Activated naive CD8-positive, alpha-beta T cell treated with anti-CD3 and anti-CD28 coated beads, Interleukin-2, amount 10 ng/mL, durations not matched to agents 7 days and 5 days (primary cell): Measurements from ENCODE around the gene LRTM2. TPM values are rescaled to one million over a fixed set of nuclear protein-coding genes. Genes with fewer than 3 reads are reported as not detected.

Experiments used
- ATAC-seq: fragments of 150-1000 bp; cut with Tn5 transposase; one replicate; pipeline ENCODE4 v1.10.0; 2021; ENCODE audit warnings: low read depth, moderate library complexity
- POLR2A ChIA-PET: fragments of 350-600 bp; sonication (Branson Sonifier 250); formaldehyde crosslinking; loops from one replicate; lab custom pipeline; 2021; ENCODE audit warnings: antibody characterized with exemption; lab: Charles Lee
- DNase-seq: peaks from one replicate; pipeline ENCODE4 v3.0.0; 2021
- H3K27ac Mint-ChIP-seq: one replicate; pipeline ENCODE4 v1.8.0; 2022; ENCODE audit warnings: mild to moderate bottlenecking, mixed read lengths
- H3K27me3 Mint-ChIP-seq: one replicate; pipeline ENCODE4 v1.8.0; 2022; ENCODE audit warnings: mild to moderate bottlenecking, moderate library complexity, mixed read lengths
- H3K36me3 Mint-ChIP-seq: one replicate; pipeline ENCODE4 v1.8.0; 2021; ENCODE audit warnings: mild to moderate bottlenecking, mixed read lengths
- H3K4me1 Mint-ChIP-seq: one replicate; pipeline ENCODE4 v1.8.0; 2021; ENCODE audit warnings: mixed read lengths
- H3K4me3 Mint-ChIP-seq: one replicate; pipeline ENCODE4 v1.8.0; 2022; ENCODE audit warnings: mild to moderate bottlenecking, moderate library complexity, mixed read lengths
- H3K9me3 Mint-ChIP-seq: one replicate; pipeline ENCODE4 v1.8.0; 2021; ENCODE audit warnings: mixed read lengths
- total RNA-seq, 2 experiments: library from RNA; stranded (reverse); gene quantifications; one replicate each; pipeline ENCODE4 v1.2.3, GENCODE V29; 2021

The LRTM2 gene
- total RNA-seq, 2 experiments from 2014 or later, result not detected

DNA sequence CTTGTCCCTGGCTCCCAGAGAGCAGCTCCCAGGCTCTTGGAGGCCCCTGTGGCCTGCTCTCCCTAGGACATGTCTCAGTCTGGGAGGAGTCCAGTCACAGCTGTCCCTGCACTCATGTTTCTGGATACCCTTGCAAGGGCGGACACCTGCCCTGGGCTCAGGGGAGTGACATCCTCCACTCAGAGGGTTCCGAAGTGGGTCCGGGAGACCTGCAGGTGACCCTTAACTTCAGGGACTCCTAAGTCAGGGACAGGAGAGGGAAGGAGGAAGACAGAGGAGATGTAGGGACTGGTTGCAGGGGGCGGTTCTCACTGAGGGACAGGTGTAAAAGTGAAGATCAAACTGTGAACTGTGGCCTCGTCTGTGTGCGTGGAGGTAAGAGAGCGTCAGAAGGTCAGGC lies 60.5 kb downstream of the LRTM2 start:
- no peak for DNase-seq

GRCh38 chr12:1881301-1881700 lies 60.9 kb downstream of the LRTM2 start:
- Mint-ChIP-seq H3K9me3 (no peaks in the 10 kb centered on the region), H3K4me3 (no peak overlapping the region), H3K27ac (no peak overlapping the region), H3K36me3 (no peaks in the 10 kb centered on the region), H3K27me3 (no peaks in the 10 kb centered on the region), H3K4me1 (no peaks in the 10 kb centered on the region)
- POLR2A ChIA-PET, result no interaction called here
- no peak for DNase-seq
- ATAC-seq, result no peak

More for the DNA sequence above, 60.5 kb downstream of the LRTM2 start:
- H3K4me1 Mint-ChIP-seq, result no peaks in the 10 kb centered on the region
- no peaks in the 10 kb centered on the region for H3K36me3 Mint-ChIP-seq
- no peak overlapping the region for H3K4me3 Mint-ChIP-seq
- ATAC-seq, result no peak
- no peaks in the 10 kb centered on the region for H3K9me3 Mint-ChIP-seq
- H3K27ac Mint-ChIP-seq, result no peak overlapping the region
- no peaks in the 10 kb centered on the region for H3K27me3 Mint-ChIP-seq
- POLR2A ChIA-PET, result no interaction called here

DNA sequence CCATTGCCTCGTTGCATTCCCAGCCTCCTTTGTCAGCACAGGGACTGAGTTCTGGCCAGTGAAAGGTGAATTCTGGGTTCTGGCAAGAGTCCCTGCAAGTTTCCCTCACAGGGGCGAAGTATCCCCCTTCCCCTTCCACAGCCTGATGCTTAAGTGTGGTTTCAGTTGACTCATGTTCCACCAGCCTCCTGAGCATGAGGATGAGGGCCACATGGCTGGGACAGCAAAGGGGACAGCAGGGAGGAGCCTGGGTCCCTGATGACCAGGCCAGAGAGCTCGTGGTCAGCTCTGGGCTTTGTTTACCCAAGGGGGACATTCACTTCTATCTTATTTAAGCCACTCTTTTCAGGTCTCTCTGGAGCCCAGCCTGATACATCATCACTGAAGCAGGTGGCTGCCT lies 61.6 kb downstream of the LRTM2 start:
- no peak overlapping the region for H3K27ac Mint-ChIP-seq
- H3K4me1 Mint-ChIP-seq, result no peaks in the 10 kb centered on the region
- no peaks in the 10 kb centered on the region for H3K36me3 Mint-ChIP-seq
- no peaks in the 10 kb centered on the region for H3K9me3 Mint-ChIP-seq
- DNase-seq (no peak), ATAC-seq (no peak)
- POLR2A ChIA-PET, result no interaction called here
- H3K27me3 Mint-ChIP-seq, result no peaks in the 10 kb centered on the region
- no peak overlapping the region for H3K4me3 Mint-ChIP-seq

- POLR2A ChIA-PET, result no interaction called here
- Mint-ChIP-seq H3K36me3 (no peaks in the 10 kb centered on the region), H3K4me1 (no peaks in the 10 kb centered on the region), H3K9me3 (no peaks in the 10 kb centered on the region), H3K27ac (no peak overlapping the region), H3K4me3 (no peak overlapping the region), H3K27me3 (no peaks in the 10 kb centered on the region)
- ATAC-seq (no peak), DNase-seq (no peak)
Measured at GRCh38 chr12:1882405-1882804, 62.0 kb downstream of the LRTM2 start.

GRCh38 chr12:1882850-1883470 lies 62.6 kb downstream of the LRTM2 start:
- no peak overlapping the region for H3K4me3 Mint-ChIP-seq
- no peaks in the 10 kb centered on the region for H3K36me3 Mint-ChIP-seq
- ATAC-seq (no peak), DNase-seq (no peak)
- POLR2A ChIA-PET, result no interaction called here
- no peaks in the 10 kb centered on the region for H3K27me3 Mint-ChIP-seq
- H3K9me3 Mint-ChIP-seq, result no peaks in the 10 kb centered on the region
- no peaks in the 10 kb centered on the region for H3K4me1 Mint-ChIP-seq
- H3K27ac Mint-ChIP-seq, result no peak overlapping the region

GRCh38 chr12:1883513-1883912 lies 63.1 kb downstream of the LRTM2 start:
- H3K36me3 Mint-ChIP-seq, result no peaks in the 10 kb centered on the region
- peaks cover under 1% of the 10 kb centered on the region for H3K27me3 Mint-ChIP-seq
- H3K9me3 Mint-ChIP-seq, result no peaks in the 10 kb centered on the region
- POLR2A ChIA-PET, result no interaction called here
- DNase-seq (no peak), ATAC-seq (no peak)
- no peak overlapping the region for H3K4me3 Mint-ChIP-seq
- H3K27ac Mint-ChIP-seq, result no peak overlapping the region
- H3K4me1 Mint-ChIP-seq, result no peaks in the 10 kb centered on the region

DNA sequence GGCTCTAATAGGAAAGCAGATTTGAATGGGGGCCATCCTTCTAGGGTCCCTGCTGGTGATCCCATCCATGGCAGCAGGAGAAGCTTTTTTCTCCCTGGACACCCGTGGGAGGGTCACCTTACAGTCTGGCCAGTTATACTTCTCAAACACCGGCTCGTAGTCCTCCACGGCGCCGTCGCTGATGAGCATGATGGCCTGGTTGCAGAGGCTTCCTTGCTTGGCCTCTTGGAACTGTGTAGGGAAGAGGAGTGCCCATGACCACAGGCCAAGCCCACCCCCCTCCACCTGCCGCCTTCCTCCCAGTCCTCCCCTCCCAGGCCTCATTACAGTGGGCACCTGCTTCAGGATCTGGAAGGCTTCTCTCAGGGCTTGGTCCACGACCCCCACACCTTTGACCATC lies 64.3 kb downstream of the LRTM2 start:
- Mint-ChIP-seq H3K4me3 (no peak overlapping the region), H3K4me1 (no peaks in the 10 kb centered on the region), H3K9me3 (peaks cover 1% of the 10 kb centered on the region), H3K27ac (no peak overlapping the region), H3K27me3 (peaks cover 2% of the 10 kb centered on the region), H3K36me3 (no peaks in the 10 kb centered on the region)
- ATAC-seq, result no peak
- POLR2A ChIA-PET, result no interaction called here
- no peak for DNase-seq

GRCh38 chr12:1885082-1885596 lies 64.8 kb downstream of the LRTM2 start:
- ATAC-seq, result no peak
- POLR2A ChIA-PET, result no interaction called here
- no peaks in the 10 kb centered on the region for H3K4me1 Mint-ChIP-seq
- peaks cover 1% of the 10 kb centered on the region for H3K9me3 Mint-ChIP-seq
- H3K36me3 Mint-ChIP-seq, result no peaks in the 10 kb centered on the region
- no peak overlapping the region for H3K27ac Mint-ChIP-seq
- DNase-seq, result no peak
- H3K27me3 Mint-ChIP-seq, result peaks cover 2% of the 10 kb centered on the region
- H3K4me3 Mint-ChIP-seq, result no peak overlapping the region

DNA sequence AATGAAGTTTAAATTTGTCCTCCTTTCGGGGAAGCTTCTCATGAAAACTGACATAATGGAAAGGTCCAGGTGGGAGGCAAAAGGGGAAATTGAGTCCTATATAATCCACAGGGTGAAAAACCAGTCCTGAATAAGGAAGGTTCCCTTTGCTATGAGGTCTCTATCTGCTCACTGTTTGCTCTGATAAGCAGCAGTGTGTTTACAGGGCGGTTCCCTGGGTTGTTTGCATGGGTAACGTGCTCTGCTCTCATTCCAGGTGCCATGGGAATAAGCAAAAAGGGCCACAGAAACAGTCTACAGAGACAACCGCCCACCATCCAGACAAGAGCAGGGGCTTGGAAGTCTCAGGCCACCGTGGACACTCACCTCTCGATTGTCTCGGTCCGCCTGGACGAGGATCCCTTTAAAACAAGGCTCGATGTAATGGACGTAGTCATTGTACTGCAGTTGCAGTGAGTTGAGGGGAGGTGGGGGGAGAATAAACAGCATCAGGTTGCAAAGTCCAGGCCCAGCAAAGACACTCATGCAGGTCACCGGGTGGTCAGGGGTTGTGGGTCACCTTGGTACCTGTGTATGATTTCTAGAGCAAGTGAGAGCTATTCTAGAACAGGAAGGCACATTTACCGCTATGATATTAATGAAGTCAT lies 65.4 kb downstream of the LRTM2 start:
- peaks cover 1% of the 10 kb centered on the region for H3K9me3 Mint-ChIP-seq
- ATAC-seq (no peak), DNase-seq (no peak)
- H3K4me1 Mint-ChIP-seq, result no peaks in the 10 kb centered on the region
- H3K27ac Mint-ChIP-seq, result no peak overlapping the region
- H3K4me3 Mint-ChIP-seq, result no peak overlapping the region
- peaks cover 2% of the 10 kb centered on the region for H3K27me3 Mint-ChIP-seq
- POLR2A ChIA-PET, result no interaction called here
- no peaks in the 10 kb centered on the region for H3K36me3 Mint-ChIP-seq

Other genes with a start within 250 kb of the LRTM2 start
- 10 to 100 TPM; 33.7 to 34.8 TPM for gene FBXL14, start 226.0 kb upstream of the LRTM2 start, total RNA-seq
- gene WNT5B, start 191.3 kb upstream of the LRTM2 start, total RNA-seq, result not detected
- gene ADIPOR2, start 129.5 kb upstream of the LRTM2 start, total RNA-seq, result 10 to 100 TPM; 50.2 to 51.3 TPM
- gene CACNA2D4, start 98.1 kb downstream of the LRTM2 start, total RNA-seq, result 10 to 100 TPM in 1 of 2 experiments, 1 to 10 TPM in 1; 8.0 to 10.4 TPM
- gene DCP1B, start 183.9 kb downstream of the LRTM2 start, total RNA-seq, result 10 to 100 TPM; 20.7 to 21.4 TPM
- gene CACNA1C, start 232.4 kb downstream of the LRTM2 start, total RNA-seq, result under 1 TPM; 0.11 to 0.14 TPM